AG10803 (cell line): ENCODE data around the gene AGTRAP.
A peak's percentile ranks its signal among the peaks of the same experiment; 100 is the strongest.

Source experiments
- DNase-seq: peaks from one replicate; pipeline ENCODE4 v3.0.0; 2010; ENCODE audit warnings: low read depth
- H3K4me3 ChIP-seq: 2 replicates; pipeline ENCODE4 v1.5.1; 2011; ENCODE audit warnings: mild to moderate bottlenecking, low read length, control low read depth
- CTCF ChIP-seq: conservative IDR thresholded peaks from 2 replicates; pipeline ENCODE4 v1.5.1; 2011; ENCODE audit warnings: mild to moderate bottlenecking, low read length, control low read depth, inconsistent platforms

The AGTRAP gene

GRCh38 chr1:11728126-11728806, 7.7 kb upstream of the AGTRAP start:
- DNase-seq, result no peak
- TF ChIP-seq CTCF, result no peak
- H3K4me3 ChIP-seq, result no peak overlapping the region

- H3K4me3 ChIP-seq, result no peak overlapping the region
- no peak for DNase-seq
- no peak for TF ChIP-seq CTCF
These were observed 6.8 kb upstream of the AGTRAP start for GRCh38 chr1:11729155-11729497.

- no peak for TF ChIP-seq CTCF
- H3K4me3 ChIP-seq, result no peak overlapping the region
- DNase-seq, result no peak
These were observed 6.2 kb upstream of the AGTRAP start for GRCh38 chr1:11729498-11730428.

- no peak for TF ChIP-seq CTCF
- no peak overlapping the region for H3K4me3 ChIP-seq
- DNase-seq, result peak; percentile 52
These were observed 5.5 kb upstream of the AGTRAP start for GRCh38 chr1:11730429-11730891.

GRCh38 chr1:11731691-11732283, 4.1 kb upstream of the AGTRAP start:
- H3K4me3 ChIP-seq, result peak overlapping the region; percentile 45
- DNase-seq, result peak; percentile 54
- TF ChIP-seq CTCF, result no peak

- H3K4me3 ChIP-seq, result no peak overlapping the region
- DNase-seq, result no peak
- no peak for TF ChIP-seq CTCF
These were observed 2.6 kb upstream of the AGTRAP start for GRCh38 chr1:11733306-11733705.
